RCC 7860 (cell line): ENCODE measurements around the gene CDC42EP5.
A peak's percentile ranks its signal among the peaks of the same experiment; 100 is the strongest.

ENCODE experiments used
- DNase-seq: peaks from one replicate; pipeline ENCODE4 v3.0.0-alpha.2; 2015; ENCODE audit warnings: low spot score
- FAIRE-seq: peaks from 2 replicates; lab custom pipeline; 2012; peaks lifted over from hg19 to GRCh38; lab: Jason Lieb, UNC

The CDC42EP5 gene

DNA sequence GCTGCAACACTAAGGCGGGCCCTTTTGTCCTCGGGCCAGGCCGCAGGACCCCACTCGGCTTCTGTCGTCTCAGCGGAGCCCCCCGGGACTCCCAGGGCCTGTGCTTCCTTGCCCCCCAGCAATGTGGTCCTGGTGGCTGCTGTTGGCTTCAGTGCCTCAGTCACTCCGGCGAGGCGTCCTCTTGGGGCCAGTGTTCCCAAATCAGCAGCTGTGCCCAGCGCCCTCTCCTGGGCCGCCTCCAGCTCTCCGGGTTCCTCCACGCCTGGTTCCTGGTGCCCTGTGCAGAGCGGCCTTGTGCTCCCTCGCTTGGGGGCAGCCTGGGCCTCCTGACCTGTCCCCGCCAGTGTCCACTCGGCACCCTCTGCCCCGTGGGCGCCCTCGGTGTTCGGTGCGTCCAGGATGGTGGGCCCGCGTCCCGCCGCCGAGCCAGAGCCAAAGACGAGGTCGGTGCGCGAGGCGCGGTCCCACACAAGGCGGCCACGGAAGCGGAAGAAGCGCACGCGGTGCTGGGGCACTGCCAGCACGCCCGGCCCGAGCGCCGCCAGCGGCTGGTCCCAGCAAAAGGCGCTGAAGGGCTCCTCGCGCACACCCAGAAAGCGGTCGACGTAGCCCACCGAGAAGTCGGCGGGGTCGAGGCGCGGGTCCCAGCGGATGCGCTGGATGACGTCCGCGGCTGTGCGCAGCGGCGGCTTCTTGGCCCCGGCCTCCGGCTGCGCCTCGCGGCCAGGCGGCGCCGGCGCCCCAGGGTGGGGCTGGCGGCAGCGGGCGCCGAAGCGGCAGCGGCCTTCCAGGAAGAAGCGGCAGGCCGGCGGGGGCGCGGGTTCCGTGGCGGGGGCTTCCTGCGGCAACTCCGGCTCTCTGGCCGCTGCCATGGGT is 10.2 kb downstream of the CDC42EP5 start:
- DNase-seq (peak; percentile 27), FAIRE-seq (no peak)

GRCh38 chr19:54462047-54462654 is 10.9 kb downstream of the CDC42EP5 start:
- no peak for DNase-seq
- FAIRE-seq = no peak

- FAIRE-seq = no peak
- DNase-seq = no peak
Observed at GRCh38 chr19:54461613-54462012, 11.5 kb downstream of the CDC42EP5 start.

DNA sequence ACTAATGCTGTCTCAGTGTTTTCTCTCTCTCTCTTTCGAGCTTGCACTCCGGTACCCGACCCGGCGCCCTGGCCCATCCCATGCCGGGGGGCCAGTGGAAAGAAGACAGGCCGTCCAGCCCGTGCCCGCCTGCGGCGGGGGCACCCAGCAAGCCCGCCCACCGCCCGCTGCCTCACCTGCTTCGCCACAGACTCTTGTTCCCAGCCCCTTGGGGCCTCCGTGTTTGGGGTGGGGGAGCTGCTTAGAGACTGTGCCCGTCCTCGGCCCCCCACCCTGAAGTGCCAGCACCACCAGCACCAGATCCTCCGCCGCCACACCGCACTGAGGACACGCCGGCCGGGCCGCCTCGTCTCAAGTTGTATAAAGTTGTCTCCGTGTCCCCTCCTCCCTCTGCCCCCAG is 11.9 kb downstream of the CDC42EP5 start:
- FAIRE-seq (no peak), DNase-seq (no peak)

- no peak for FAIRE-seq
- DNase-seq = no peak
Observed at GRCh38 chr19:54460230-54461005, 12.7 kb downstream of the CDC42EP5 start.

- DNase-seq (no peak), FAIRE-seq (no peak)
Observed at GRCh38 chr19:54459282-54460229, 13.5 kb downstream of the CDC42EP5 start.

- DNase-seq (no peak), FAIRE-seq (no peak)
Observed at GRCh38 chr19:54458648-54459281, 14.3 kb downstream of the CDC42EP5 start.

DNA sequence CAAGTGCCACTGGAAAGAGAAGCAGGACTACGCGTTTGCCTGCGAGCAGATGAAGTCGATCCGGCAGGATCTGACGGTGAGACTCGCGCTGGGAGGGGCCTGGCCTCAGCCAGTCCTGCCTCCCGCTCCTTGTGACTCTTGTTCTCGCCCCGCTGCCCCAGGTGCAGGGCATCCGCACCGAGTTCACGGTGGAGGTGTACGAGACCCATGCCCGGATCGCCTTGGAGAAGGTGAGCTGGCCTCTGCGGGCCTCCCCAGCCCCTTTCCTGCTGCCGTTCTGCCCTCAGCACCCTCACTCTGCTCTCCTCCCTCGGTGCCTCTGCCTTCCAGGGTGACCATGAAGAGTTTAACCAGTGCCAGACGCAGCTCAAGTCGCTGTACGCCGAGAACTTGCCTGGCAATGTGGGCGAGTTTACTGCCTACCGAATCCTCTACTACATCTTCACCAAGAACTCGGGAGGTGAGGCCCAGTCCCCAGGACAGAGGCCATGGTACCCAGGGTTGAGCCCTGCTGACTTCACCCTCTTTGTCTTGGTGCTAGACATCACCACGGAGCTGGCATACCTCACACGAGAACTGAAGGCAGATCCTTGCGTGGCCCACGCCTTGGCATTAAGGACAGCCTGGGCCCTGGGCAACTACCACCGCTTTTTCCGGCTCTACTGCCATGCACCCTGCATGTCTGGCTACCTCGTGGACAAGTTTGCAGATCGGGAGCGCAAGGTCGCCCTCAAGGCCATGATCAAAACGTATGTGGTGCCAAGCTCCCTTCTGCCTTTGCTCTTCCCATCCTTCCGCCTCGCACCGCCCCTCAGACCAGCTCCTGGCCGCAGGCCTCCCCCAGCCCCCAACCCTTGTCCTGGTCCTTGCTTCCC is 15.1 kb downstream of the CDC42EP5 start:
- FAIRE-seq = no peak

GRCh38 chr19:54456423-54457373 is 16.4 kb downstream of the CDC42EP5 start:
- DNase-seq (no peak), FAIRE-seq (no peak)

More for the DNA sequence above, 15.1 kb downstream of the CDC42EP5 start:
- DNase-seq = no peak

DNA sequence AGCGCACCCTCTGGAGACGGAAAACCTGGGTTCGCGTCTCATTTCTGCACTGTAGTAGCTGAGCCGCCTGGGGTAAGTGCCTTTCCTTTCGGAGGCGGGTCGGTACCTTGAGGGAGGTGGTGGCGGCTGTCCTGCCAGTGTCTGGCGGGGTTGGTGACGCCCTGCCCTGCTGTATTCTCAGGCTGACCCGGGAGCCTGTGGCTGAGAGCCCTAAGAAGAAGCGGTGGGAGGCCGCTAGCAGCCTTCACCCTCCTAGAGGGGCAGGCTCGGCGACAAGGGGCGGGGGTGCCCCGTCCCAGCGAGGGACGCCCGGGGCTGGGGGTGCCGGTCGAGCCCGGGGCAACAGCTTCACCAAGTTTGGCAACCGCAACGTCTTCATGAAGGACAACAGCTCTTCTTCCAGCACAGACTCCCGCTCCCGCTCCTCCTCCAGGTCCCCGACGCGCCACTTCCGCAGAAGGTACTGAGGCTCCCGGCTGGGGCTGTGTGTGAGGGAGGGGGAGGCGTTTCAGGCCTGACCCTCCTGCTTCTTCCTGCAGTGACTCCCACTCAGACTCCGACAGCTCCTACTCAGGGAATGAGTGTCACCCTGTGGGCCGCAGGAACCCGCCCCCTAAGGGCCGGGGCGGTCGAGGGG is 17.2 kb downstream of the CDC42EP5 start:
- DNase-seq (no peak), FAIRE-seq (no peak)

DNA sequence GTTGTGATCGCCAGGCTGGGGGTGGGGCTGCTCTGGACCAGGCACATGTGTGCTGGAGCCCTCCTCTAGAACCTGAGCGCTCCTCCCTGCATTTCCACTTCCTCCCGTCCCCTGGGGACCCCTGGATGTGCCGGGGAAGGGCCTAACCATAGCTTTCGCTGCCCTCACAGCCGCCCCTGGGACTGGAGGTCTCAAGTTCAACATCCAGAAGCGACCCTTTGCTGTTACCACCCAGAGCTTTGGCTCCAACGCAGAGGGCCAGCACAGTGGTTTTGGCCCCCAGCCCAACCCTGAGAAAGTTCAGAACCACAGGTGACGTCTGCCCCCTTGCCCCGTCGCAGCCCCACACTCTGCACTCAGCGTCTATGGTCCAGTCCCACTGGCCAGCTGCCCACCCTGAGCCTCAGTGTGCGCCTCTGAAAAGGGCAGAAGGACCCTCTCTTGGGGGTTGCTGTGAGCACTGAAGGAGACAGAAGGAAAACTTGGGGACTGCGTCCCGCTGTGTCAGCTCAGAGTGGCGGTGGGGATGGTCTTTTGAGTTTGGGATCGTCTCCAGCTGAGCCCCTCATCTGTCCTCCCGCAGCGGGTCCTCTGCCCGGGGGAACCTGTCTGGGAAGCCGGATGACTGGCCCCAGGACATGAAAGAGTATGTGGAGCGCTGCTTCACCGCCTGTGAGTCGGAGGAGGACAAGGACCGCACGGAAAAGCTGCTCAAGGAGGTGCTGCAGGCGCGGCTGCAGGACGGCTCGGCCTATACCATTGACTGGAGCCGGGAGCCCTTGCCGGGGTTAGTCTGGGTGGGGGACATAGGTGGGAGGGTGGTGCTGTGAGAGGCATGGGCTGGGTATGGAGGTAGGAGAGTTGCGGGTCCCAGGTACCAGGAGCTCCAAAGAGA is 18.1 kb downstream of the CDC42EP5 start:
- DNase-seq = no peak
- FAIRE-seq = no peak

- DNase-seq (no peak), FAIRE-seq (no peak)
Observed at GRCh38 chr19:54453921-54454780, 18.9 kb downstream of the CDC42EP5 start.

- no peak for DNase-seq
- no peak for FAIRE-seq
Observed at GRCh38 chr19:54452626-54453025, 20.5 kb downstream of the CDC42EP5 start.

GRCh38 chr19:54451997-54452396 is 21.1 kb downstream of the CDC42EP5 start:
- DNase-seq = no peak
- no peak for FAIRE-seq

- no peak for FAIRE-seq
- DNase-seq = peak; percentile 22
Observed at GRCh38 chr19:54451331-54451871, 21.7 kb downstream of the CDC42EP5 start.
